ENCODE data around the gene DNAJC11. TPM values are rescaled to one million over a fixed set of nuclear protein-coding genes. Genes with fewer than 3 reads are reported as not detected.
"Not testable (repeated sequence)": the region's sequence is repeated elsewhere in the genome, so short reads cannot be mapped to it uniquely, and the experiment has no call there.

The DNAJC11 gene
- total RNA-seq, 2 experiments from 2014 or later, result 45.4 to 51.0 TPM

DNA sequence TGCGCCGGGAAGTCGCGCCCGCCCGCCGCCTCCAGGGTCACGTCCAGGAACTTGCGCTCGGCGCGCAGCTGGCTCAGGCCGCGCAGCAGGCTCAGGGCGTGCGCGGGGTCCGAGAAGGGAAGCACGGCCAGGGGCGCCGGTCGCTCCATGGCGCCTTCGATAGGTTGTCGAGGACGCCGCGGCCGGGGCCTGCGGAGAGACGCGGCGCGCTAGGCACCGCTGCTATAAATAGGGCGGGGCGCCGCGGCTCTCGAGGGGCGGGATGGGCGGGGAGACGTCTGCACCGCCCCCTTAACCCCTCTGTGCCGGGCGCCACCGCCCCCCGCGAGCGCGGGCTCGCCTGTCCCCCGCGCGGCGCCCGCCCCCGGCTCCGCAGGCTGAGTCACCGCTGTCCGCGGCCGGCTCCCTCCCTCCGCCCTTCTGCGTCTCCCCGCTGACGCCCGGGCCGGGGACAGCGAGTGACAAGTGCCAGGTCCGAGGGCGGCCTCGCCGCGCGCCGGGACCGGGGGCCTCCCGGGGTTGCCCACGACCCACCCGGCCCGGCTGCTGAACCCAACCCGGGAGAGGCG lies 98.9 kb downstream of the DNAJC11 start, which contains the start of gene KLHL21:
KLHL21 (minus strand) TSS at position 201 of the 569 bp plus-strand sequence; CDS start at position 149, 52 bp downstream.
- Mint-ChIP-seq H3K36me3 (peaks cover 14% of the 10 kb centered on the region), H3K4me1 (peaks cover 36% of the 10 kb centered on the region), H3K4me3 (peak within 1 kb of the TSS; percentile 95), H3K9me3 (ENCODE audit: low read depth) (no peaks in the 10 kb centered on the region), H3K27me3 (no peaks in the 10 kb centered on the region), H3K27ac (peak within 1 kb of the TSS; percentile 99)
- CTCF ChIA-PET, result interaction anchor here (0.8 to 2.8 kb wide), 10 partner anchors 9 to 112 kb away, joined by 3 to 13 read pairs (median 4); partner anchors contain the start of genes DNAJC11, NOL9, PHF13 and PLEKHG5
- peak; percentile 70 for ATAC-seq
- peak; percentile 91 for DNase-seq

DNA sequence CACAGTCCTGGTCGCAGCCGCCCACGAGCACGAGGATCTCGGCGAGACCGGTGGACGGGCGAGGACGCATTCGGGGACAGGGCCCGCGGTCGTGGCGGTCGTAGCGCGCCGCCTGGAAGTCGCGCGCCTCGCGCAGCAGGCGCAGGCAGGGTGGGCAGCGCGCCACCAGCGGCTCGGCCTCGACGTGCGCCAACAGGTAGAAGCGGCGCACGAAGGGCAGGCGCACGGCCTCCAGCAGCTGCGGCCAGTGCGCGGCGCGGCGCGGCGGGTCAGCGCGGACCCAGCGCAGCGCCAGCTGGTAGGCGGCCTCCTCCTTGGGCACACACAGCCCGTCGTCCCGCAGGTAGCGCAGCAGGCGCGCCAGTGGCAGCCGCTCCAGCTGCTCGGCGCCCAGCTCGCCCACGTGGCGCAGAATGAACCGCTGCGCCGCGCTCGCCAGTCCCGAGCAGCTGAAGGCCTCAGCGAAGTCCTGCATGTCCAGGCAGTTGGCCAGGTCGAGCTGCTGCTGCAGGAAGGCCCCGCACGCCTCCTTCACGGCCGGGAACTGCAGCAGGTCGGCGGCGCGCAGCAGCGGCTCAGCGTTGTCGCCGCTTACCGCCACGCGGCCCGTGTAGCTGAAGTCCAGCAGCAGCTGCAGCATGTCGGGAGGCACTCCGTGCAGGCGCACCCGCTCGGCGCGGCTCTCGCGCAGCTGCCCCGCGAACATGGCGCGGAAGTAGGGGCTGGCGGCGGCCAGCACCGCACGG lies 99.5 kb downstream of the DNAJC11 start:
- Mint-ChIP-seq H3K4me1 (peaks cover 41% of the 10 kb centered on the region), H3K9me3 (ENCODE audit: low read depth) (no peaks in the 10 kb centered on the region), H3K4me3 (peak overlapping the region; percentile 95), H3K36me3 (peaks cover 16% of the 10 kb centered on the region), H3K27ac (peak overlapping the region; percentile 94), H3K27me3 (no peaks in the 10 kb centered on the region)
- peak; percentile 79 for DNase-seq
- CTCF ChIA-PET, result interaction anchor here (0.8 to 2.8 kb wide), 11 partner anchors 10 to 114 kb away, joined by 3 to 13 read pairs (median 4); partner anchors contain the start of genes DNAJC11, NOL9, PHF13 and PLEKHG5
- peak; percentile 52 for ATAC-seq

DNA sequence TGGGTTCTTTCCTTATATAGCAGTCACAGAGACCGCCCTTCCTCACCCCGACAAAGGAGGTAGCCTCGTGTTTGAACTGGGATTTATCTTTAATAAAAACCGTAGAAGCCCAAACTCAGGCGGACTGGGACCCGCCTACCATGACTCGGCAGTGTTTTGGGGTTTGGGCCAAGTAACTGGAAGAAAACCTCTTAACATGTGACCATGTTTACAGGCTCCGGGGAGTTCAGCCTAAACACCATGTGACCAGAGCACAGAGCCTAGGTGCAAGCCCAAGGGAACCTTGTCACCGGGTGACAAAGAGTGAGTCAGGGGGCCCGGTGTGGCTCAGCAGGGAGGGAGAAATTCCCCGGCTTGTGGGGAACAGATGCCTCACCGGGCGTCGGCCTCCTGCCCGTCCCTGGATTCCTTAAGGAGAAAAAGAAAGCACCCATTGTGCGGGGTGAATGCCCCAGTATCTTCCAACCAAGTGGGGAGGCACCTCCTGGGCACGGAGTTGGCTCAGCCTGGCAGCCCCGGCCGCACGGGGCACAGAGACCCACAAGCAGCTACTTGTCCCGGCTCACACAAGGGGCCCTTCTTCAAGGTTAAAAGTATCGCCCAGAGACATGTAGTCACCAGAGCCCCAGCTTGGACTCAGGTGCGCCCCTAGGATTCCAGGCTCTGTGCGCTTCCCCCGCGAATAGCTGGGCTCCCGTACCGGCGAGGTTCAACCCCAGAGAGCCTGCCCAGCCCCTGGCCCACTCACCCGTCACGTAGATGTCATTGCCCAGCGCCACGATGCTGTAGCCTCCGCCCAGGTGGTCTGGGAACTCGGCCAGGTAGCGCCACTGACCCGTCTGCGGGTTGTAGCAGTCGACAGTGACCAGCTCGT lies 100.3 kb downstream of the DNAJC11 start:
- peak overlapping the region; percentile 95 for H3K4me3 Mint-ChIP-seq
- H3K4me1 Mint-ChIP-seq, result peaks cover 41% of the 10 kb centered on the region
- peaks cover 18% of the 10 kb centered on the region for H3K36me3 Mint-ChIP-seq
- H3K9me3 Mint-ChIP-seq (ENCODE audit: low read depth), result no peaks in the 10 kb centered on the region
- H3K27ac Mint-ChIP-seq, result peak overlapping the region; percentile 94
- CTCF ChIA-PET, result interaction anchor here (0.7 to 2.8 kb wide), 13 partner anchors 11 to 113 kb away, joined by 3 to 13 read pairs (median 4); partner anchors contain the start of genes DNAJC11, NOL9, PLEKHG5 and TAS1R1
- ATAC-seq, result peak; percentile 51
- DNase-seq, result peak; percentile 87
- no peaks in the 10 kb centered on the region for H3K27me3 Mint-ChIP-seq

DNA sequence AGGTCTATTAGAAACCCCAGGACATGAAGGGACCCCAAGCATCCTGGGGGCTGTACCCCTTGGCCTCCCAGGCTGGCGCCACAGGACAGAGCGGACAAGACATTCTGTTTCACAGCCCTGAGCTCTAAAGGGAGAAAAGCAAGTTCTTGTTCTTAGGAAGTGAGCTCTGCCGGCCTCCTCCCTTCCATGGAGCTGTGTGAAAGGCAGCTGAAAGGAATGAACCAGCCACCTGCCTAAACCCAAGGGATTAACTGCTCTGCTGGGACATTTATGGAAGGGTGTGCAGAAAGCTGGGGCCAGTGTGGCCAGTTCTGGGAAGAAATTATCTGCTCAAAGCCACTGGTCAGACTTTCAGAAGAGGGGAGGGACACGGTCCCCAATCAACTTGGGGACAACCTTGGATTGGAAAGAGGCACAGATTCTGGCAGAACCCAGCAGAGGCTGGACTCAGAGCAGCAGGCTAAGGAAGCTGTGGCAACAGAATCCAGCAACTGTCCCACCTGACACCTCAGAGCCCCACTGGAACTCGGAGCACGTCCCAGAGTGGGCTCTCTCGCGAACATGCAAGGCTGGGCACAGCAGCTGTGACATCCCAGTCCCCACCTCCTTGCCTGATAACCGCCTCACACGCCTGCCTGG lies 101.1 kb downstream of the DNAJC11 start:
- H3K4me1 Mint-ChIP-seq, result peaks cover 41% of the 10 kb centered on the region

DNA sequence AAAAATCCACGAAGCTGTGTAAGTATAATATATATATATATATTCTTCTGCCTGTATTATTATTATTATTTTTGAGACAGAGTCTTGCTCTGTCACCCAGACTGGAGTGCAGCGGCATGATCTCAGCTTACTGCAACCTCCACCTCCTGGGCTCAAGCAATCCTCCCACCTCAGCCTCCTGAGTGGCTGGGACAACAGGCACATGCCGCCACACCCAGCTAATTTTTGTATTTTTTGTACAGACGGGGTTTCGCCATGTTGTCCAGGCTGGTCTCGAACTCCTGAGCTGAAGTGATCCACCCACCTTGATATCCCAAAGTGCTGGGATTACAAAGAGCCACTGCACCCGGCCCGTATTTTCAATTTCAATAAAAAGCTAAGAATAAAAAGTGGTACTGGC lies 101.6 kb downstream of the DNAJC11 start:
- peak overlapping the region; percentile 95 for H3K4me3 Mint-ChIP-seq
- CTCF ChIA-PET, result interaction anchor here (0.7 to 1.8 kb wide), 9 partner anchors 12 to 110 kb away, joined by 3 to 7 read pairs (median 3); partner anchors contain the start of genes NOL9 and TAS1R1
- H3K4me1 Mint-ChIP-seq, result peaks cover 42% of the 10 kb centered on the region
- peak overlapping the region; percentile 94 for H3K27ac Mint-ChIP-seq
- not testable (repeated sequence) for DNase-seq; H3K9me3 Mint-ChIP-seq (ENCODE audit: low read depth); ATAC-seq; H3K27me3 Mint-ChIP-seq
- peaks cover 21% of the 10 kb centered on the region for H3K36me3 Mint-ChIP-seq

More for the DNA sequence above, 101.1 kb downstream of the DNAJC11 start:
- DNase-seq, result no peak
- peak overlapping the region; percentile 95 for H3K4me3 Mint-ChIP-seq
- H3K36me3 Mint-ChIP-seq, result peaks cover 20% of the 10 kb centered on the region
- peak overlapping the region; percentile 94 for H3K27ac Mint-ChIP-seq
- no peaks in the 10 kb centered on the region for H3K9me3 Mint-ChIP-seq (ENCODE audit: low read depth)
- CTCF ChIA-PET, result interaction anchor here (0.7 to 2.3 kb wide), 9 partner anchors 18 to 111 kb away, joined by 3 to 10 read pairs (median 4); partner anchors contain the start of genes NOL9 and TAS1R1
- H3K27me3 Mint-ChIP-seq, result no peaks in the 10 kb centered on the region
- peak; percentile 3 for ATAC-seq

DNA sequence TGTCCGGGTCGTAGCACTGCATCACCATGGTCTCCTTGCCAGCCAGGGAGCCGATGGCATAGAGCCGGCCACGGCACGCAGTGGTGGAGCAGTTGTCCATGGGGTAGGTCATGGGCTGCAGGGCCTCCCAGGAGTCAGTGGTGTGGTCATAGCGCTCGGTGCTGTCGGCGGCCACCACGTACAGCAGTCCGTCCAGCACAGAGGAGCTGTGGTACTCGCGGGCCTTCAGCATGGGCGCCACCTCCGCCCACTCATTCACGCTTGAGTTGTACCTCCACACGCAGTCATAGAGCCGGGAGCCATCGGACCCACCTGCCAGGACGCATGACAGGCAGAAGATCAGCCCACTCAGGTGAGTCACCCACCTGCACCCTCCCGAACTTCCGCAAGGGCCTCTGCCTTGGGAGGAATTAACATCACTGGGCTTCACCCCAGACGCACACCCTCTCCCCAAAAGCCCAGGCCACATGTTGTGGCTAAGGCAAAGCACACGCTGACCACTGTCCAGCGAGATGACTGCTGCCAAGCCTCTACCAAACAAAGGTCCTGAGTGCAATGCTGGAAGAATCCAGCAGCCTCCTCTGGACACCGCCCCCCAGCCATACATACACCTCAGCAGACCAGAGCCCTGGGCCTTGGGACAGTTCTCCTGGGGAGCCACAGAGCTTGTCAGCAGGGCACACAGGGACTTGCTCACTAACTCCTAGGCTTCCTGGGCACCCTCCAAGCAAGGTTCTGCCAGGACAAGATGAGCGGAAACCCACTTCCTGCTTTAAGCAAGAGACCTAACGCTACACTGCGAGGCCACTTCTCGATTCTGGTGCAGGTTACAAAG lies 102.3 kb downstream of the DNAJC11 start:
- peaks cover 24% of the 10 kb centered on the region for H3K36me3 Mint-ChIP-seq

DNA sequence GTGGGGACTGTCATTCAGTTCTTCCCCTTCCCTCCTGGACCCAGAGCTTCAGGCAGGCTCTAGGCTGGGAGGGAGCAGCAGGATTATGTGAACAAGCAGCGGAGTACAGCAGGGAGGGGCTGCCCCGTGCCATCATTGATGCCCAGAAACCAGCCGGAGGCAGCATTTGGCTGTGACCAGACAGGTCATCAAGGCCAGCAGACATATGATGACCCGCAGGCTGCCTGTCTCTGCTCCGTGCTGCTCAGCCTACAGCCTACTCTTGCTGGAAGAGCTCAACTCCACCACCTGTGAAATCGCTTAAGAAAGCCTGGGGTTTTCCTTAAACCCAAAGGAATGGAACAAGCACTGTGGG lies 103.9 kb downstream of the DNAJC11 start:
- CTCF ChIA-PET, result interaction anchor here (1.4 kb wide), 1 partner anchor 43 kb away, joined by 3 read pairs; the partner anchor contains the start of genes NOL9 and TAS1R1
- no peak for DNase-seq
- Mint-ChIP-seq H3K4me1 (peaks cover 40% of the 10 kb centered on the region), H3K36me3 (peaks cover 27% of the 10 kb centered on the region), H3K9me3 (ENCODE audit: low read depth) (no peaks in the 10 kb centered on the region), H3K27me3 (no peaks in the 10 kb centered on the region), H3K4me3 (no peak overlapping the region), H3K27ac (peak overlapping the region; percentile 31)
- no peak for ATAC-seq

More for the DNA sequence above, 102.3 kb downstream of the DNAJC11 start:
- H3K27ac Mint-ChIP-seq, result peak overlapping the region; percentile 94
- peak; percentile 75 for DNase-seq
- no peak for ATAC-seq
- H3K9me3 Mint-ChIP-seq (ENCODE audit: low read depth), result no peaks in the 10 kb centered on the region
- H3K27me3 Mint-ChIP-seq, result no peaks in the 10 kb centered on the region
- CTCF ChIA-PET, result interaction anchor here (0.8 to 1.8 kb wide), 6 partner anchors 13 to 110 kb away, joined by 3 to 7 read pairs (median 4); partner anchors contain the start of genes NOL9 and TAS1R1
- peak overlapping the region; percentile 95 for H3K4me3 Mint-ChIP-seq
- H3K4me1 Mint-ChIP-seq, result peaks cover 42% of the 10 kb centered on the region

DNA sequence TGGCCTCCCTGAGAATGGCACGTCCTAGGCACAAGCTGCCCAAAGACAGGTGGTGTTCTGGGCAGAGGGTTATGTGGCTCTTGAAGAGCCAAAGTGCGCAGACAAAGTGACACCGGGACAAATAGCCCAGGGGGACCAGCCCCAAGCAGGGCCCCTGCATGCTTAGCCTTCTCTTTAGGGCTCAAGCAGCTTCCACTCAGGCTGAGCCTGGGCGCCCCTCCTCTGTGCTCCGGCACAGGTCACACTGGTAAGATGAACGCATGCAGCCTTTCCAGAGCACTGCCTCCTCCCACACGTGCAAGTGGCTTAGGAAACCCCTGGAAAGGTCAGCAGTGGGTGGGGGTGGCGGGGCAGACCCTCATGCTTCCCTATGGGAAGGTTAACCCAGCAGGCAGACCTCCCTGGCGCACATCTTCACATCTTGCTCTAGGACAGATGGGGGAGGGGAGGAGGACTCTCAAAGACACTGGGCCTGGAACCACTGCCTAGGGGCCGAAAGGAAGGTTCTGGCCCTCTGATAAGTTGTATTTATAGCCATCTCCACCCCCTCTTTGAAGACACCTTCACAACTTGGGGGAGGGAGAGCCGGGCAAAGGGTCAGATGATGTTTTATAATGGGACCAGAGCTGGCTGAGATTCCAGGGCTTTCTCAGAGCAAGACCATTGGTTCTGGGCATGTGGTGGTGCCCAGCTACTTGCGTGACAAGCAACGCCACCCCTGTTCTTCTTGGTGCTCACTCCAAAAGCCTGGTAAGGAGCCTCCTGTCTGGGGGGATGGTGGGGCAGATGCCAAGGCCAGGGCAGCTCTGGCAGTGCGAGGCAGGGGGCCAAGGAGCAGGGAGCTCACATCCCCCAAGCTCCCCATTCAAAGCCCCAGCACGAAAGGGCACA lies 104.5 kb downstream of the DNAJC11 start:
- peak overlapping the region; percentile 43 for H3K27ac Mint-ChIP-seq
- CTCF ChIA-PET, result interaction anchor here (1.4 kb wide), 1 partner anchor 43 kb away, joined by 3 read pairs; the partner anchor contains the start of genes NOL9 and TAS1R1

DNA sequence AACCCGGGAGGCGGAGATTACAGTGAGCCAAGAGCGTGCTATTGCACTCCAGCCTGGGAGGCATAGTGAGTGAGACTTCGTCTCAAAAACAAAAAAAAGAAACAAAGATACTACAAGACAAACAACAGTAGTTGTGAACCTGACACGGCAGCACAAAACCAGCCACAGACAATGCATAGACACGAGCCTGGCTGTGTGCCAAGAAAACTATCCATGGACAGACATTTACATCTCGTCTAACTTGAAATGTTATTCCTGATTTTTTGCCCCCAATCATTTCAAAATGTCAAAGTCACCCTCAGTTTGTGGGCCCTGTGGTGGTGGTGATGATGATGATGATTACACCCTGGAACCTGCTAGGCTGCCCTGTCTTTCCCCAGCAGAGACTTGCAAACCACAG lies 105.3 kb downstream of the DNAJC11 start:
- Mint-ChIP-seq H3K36me3 (peaks cover 27% of the 10 kb centered on the region), H3K4me3 (no peak overlapping the region), H3K27ac (peak overlapping the region; percentile 33), H3K4me1 (peaks cover 53% of the 10 kb centered on the region), H3K27me3 (no peaks in the 10 kb centered on the region), H3K9me3 (ENCODE audit: low read depth) (no peaks in the 10 kb centered on the region)
- CTCF ChIA-PET, result no interaction called here
- ATAC-seq (no peak), DNase-seq (no peak)

More for the DNA sequence above, 104.5 kb downstream of the DNAJC11 start:
- no peaks in the 10 kb centered on the region for H3K9me3 Mint-ChIP-seq (ENCODE audit: low read depth)
- ATAC-seq (no peak), DNase-seq (no peak)
- H3K4me1 Mint-ChIP-seq, result peaks cover 46% of the 10 kb centered on the region
- H3K36me3 Mint-ChIP-seq, result peaks cover 27% of the 10 kb centered on the region
- H3K4me3 Mint-ChIP-seq, result no peak overlapping the region
- no peaks in the 10 kb centered on the region for H3K27me3 Mint-ChIP-seq

DNA sequence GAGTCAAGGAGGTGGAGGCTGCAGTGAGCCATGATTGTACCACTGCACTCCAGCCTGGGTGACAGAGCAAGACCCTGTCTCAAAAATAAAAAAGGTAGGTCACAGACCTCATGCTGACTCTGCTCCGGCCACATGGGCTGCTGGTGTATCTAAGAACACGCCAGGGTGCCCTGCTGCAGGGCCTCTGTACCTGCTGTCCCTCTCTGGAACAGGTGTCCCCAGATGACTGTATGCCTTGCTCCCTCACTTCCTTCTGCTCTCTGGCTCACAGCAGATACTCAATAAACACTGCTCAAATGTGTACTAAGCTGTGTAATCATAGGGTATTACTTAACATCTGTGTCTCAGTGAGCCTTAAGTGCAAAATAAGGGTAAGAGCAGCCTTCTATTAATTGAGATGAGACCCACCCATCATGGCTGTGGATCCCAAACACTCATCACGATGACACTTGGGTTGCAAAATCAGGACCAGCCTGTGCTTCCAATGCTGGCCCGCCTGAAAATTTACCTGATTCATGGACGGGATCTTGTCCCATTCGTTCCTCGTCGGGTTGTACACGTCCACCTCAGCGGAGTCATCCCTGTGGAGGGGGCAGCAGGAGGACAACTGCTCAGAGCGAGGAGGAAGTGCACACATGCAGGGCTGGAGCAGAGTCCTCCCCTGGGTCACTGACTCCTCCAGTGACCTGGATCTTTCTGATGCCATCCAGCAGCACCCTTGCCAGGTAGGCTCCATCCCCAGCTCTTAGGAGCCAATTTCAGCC lies 106.5 kb downstream of the DNAJC11 start:
- Mint-ChIP-seq H3K27me3 (no peaks in the 10 kb centered on the region), H3K36me3 (peaks cover 23% of the 10 kb centered on the region), H3K4me3 (no peak overlapping the region), H3K27ac (no peak overlapping the region), H3K4me1 (peaks cover 51% of the 10 kb centered on the region), H3K9me3 (ENCODE audit: low read depth) (no peaks in the 10 kb centered on the region)
- DNase-seq (no peak), ATAC-seq (no peak)
- CTCF ChIA-PET, result no interaction called here

Data from activated CD8-positive, alpha-beta memory T cell treated with anti-CD3 and anti-CD28 coated beads, Interleukin-2, amount 10 ng/mL, durations not matched to agents 7 days and 5 days (primary cell).